WI38 (cell line): Measurements from ENCODE around the gene CNN3.

ENCODE experiments used
- H3K4me3 ChIP-seq: 2 replicates; pipeline ENCODE4 v1.5.1; 2011; ENCODE audit warnings: low read depth, mild to moderate bottlenecking, control low read depth, low read length
- CTCF ChIP-seq: IDR thresholded peaks from 2 replicates; pipeline ENCODE4 v1.5.1; 2012; ENCODE audit warnings: low read depth, mild to moderate bottlenecking, control low read depth, low read length

The CNN3 gene

GRCh38 chr1:94928293-94928939, 1.5 kb upstream of the CNN3 start:
- TF ChIP-seq CTCF = no peak
- H3K4me3 ChIP-seq = peak overlapping the region; percentile 90

GRCh38 chr1:94927405-94928175, 680 bp upstream of the CNN3 start:
- peak overlapping the region; percentile 90 for H3K4me3 ChIP-seq

GRCh38 chr1:94926126-94926914, 590 bp downstream of the CNN3 start:
- peak overlapping the region; percentile 90 for H3K4me3 ChIP-seq
- peak; percentile 43 for TF ChIP-seq CTCF

More at GRCh38 chr1:94927405-94928175, 680 bp upstream of the CNN3 start:
- TF ChIP-seq CTCF = no peak

- no peak for TF ChIP-seq CTCF
- peak overlapping the region; percentile 90 for H3K4me3 ChIP-seq
These were observed 1.3 kb downstream of the CNN3 start for GRCh38 chr1:94925561-94926125.

GRCh38 chr1:94925004-94925403, 1.9 kb downstream of the CNN3 start:
- H3K4me3 ChIP-seq = peak overlapping the region; percentile 90
- no peak for TF ChIP-seq CTCF

GRCh38 chr1:94922761-94923331, 4.1 kb downstream of the CNN3 start:
- H3K4me3 ChIP-seq = peak overlapping the region; percentile 90
- no peak for TF ChIP-seq CTCF
